Sigmoid colon (tissue), 4 donors: ENCODE results near the gene PRRT4.

Experiments
- CTCF ChIP-seq, 4 experiments: fragments of 450-650 bp in 3 of 4; fragments of 200-600 bp in 1 of 4; IDR thresholded peaks; one replicate each; pipeline ENCODE4 v1.5.1; 2016 to 2019; ENCODE audit warnings: antibody characterized with exemption in 4 of 4, mild to moderate bottlenecking in 3 of 4, moderate library complexity in 2 of 4
- EP300 ChIP-seq, 4 donors: sonication (generic); formaldehyde crosslinking; IDR thresholded peaks; one replicate each; pipeline ENCODE4 v1.6.1; 2017; ENCODE audit warnings: antibody characterized with exemption in 4 of 4

GRCh38 chr7:128365432-128365831 is 3.9 kb upstream of the PRRT4 start:
- TF ChIP-seq CTCF (IDR thresholded peaks at IDR 0.05) (no peak), EP300 (IDR thresholded peaks at IDR 0.05) (no peak)
